Activated T-cell treated with anti-CD3 and anti-CD28 coated beads for 4 hours (primary cell): ENCODE measurements around the gene EHBP1.

Experiments
- DNase-seq: peaks from one replicate; pipeline ENCODE4 v3.0.0-alpha.2; 2020

EHBP1 gene

GRCh38 chr2:62705007-62705829, at the start of gene EHBP1:
TSS of gene EHBP1 (plus strand) at chr2:62705713. CDS start at chr2:62707192, 1,479 bp downstream.
- DNase-seq = peak; percentile 96

- DNase-seq = no peak
Measured at GRCh38 chr2:62657783-62658182, 47.7 kb upstream of the EHBP1 start.

GRCh38 chr2:62658891-62659290, 46.6 kb upstream of the EHBP1 start:
- no peak for DNase-seq

GRCh38 chr2:62660087-62660486, 45.4 kb upstream of the EHBP1 start:
- no peak for DNase-seq

GRCh38 chr2:62660582-62661262, 44.8 kb upstream of the EHBP1 start:
- DNase-seq = no peak

DNA sequence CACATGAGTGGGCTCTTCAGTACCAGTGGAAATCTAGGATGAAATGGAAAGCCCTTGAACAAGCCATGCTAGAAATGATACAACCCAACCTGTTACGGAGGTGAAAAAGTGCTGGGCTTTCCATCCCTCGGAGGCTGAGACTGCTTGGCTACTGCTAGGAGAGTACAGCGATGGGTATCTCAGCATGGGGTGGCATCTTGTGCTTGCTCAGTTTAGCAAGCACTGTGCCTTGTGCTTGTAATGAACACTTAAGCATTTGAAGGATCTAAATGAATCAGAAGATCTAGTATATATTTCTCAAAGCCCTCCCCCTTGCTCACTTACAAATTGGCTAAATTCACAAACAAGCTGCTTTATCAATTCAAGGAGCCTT, 44.3 kb upstream of the EHBP1 start:
- DNase-seq = no peak

DNA sequence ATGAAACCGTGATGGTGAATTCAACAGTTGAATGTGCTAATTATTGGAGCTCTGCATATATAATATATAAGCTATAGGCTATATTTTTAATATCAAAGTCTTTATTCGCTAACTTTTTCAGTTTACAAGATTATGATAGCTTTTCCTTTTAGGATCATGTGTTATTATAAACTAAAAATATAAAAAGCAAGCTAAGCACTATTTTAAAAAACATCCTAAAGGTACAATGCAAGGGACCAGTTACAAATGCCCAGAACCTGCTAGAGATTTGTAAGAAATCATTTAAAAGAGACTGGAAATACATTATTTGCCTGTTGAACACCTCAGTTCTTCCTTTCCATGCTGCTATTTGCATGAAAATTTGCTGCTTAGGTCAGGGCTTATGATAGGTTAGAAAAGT, 43.4 kb upstream of the EHBP1 start:
- no peak for DNase-seq

- no peak for DNase-seq
Measured at GRCh38 chr2:62662554-62662953, 43.0 kb upstream of the EHBP1 start.

DNA sequence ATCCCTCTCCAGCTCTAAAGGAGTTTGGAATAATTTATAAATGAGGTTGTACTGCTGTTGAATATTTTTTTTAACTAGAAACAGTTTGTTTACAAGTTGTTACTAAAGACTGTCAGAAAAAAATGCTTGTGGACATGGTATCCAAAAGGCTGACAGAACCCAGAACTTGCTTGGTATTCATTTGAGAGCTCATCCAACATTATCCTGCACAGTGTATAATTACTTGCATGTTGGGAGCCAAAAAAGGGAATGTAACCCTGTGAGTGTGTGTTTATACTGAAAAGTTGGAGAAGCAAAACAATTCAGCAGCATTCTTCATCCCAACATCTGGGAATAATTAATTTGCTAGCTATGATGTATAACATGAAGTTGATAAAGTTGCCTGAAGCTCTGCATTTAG, 42.1 kb upstream of the EHBP1 start:
- DNase-seq = no peak

DNA sequence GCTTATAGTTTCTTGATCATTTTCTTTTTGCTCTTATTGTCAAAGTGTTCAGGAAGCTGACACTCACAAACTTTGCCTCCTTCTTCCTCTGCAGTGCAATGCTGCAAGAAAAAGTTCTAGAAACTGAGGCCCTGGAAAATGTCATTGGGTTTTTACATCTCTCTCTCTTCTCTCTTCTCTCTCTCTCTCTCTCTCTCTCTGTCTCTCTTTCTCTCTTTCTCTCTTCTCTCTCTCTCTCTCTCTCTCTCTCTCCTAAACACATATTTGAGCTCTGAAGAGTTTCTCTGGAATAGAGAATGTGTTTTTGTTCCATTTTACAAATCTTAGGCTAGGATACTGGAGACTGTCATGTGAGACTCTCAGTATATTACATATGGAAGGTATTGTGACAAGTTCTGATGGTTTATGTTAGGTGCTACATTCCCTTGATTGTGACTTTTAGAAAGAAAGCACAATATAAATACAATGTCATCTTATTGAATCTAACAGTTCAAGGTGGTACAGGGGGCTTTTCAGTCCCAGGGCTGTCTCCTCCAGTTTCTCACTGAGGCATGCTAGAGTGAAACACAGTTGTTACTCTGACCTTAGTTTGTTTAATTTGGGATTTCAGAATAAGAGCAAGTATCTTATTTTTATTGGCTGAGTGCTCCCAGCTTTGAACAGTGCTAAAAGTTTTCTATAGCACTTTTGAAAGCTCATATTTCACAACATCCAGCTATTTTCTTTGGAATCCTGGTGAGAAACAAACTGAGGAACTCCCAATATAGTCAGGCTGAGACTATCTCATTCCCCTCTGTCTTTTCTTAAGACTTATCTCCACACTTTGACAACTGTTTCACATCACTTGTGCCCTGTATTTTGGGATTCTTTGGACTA, 41.4 kb upstream of the EHBP1 start:
- DNase-seq = no peak

DNA sequence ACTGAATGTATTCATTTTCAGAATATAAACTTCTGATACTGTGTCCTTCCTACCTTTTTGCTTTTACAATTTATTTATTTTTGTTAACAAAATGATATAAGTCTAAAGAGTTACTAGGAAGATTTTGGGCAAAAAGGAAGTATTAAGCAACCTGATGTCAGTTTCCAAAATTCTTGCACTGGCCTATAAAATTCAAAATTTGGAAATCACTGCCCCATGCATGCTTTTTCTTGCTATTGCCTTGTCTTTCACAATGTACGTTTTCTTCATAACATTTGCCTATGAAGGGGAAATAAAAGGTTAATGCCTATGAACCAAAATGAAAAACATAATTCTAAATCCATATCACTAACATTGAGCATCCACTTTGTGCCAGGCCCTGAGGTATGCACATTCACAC, 40.1 kb upstream of the EHBP1 start:
- no peak for DNase-seq

DNA sequence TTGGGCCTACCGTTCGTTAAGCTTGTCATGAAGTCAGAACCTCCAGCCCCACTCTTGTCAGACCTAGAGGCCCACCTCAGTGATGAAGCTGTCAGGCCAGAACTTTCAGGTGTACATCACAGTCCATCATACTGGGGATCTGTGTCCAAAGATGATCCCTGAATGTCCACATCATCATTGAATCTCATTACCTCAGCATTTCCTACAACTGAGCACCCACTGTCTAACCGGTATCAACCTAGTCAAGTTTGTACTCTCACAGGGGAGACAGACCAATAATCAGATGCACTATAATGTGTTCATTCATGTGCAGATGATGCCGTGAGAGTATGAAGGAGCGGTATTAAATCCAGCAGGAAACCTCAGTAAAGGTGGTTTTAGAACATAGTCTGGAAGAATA, 36.3 kb upstream of the EHBP1 start:
- DNase-seq = no peak

- DNase-seq = no peak
Measured at GRCh38 chr2:62672601-62673000, 32.9 kb upstream of the EHBP1 start.

DNA sequence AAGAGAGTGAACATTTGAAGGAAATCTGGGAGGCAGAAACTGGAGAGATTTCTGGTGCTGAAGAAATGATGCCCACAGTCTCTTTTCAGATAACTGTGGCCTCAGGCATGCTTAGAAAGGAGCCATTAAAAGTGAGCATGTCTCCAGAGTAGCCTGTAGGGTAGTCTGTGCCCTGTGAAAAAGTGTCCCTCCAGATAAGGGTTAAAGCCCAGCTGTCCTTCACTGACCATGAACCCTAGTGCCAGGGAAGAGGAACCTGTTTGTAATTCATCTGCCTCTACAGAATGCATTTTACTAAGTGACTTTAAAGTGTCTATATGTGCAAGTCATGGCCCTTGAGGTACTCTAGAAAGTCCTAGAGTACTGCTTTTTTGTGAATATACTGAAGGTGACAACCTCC, 30.5 kb upstream of the EHBP1 start:
- DNase-seq = no peak

- DNase-seq = no peak
Measured at GRCh38 chr2:62685256-62685655, 20.3 kb upstream of the EHBP1 start.

GRCh38 chr2:62686012-62686685, 19.4 kb upstream of the EHBP1 start:
- DNase-seq = no peak

GRCh38 chr2:62687636-62688035, 17.9 kb upstream of the EHBP1 start:
- DNase-seq = no peak

- no peak for DNase-seq
Measured at GRCh38 chr2:62688771-62689170, 16.7 kb upstream of the EHBP1 start.

- DNase-seq = no peak
Measured at GRCh38 chr2:62691186-62691585, 14.3 kb upstream of the EHBP1 start.

DNA sequence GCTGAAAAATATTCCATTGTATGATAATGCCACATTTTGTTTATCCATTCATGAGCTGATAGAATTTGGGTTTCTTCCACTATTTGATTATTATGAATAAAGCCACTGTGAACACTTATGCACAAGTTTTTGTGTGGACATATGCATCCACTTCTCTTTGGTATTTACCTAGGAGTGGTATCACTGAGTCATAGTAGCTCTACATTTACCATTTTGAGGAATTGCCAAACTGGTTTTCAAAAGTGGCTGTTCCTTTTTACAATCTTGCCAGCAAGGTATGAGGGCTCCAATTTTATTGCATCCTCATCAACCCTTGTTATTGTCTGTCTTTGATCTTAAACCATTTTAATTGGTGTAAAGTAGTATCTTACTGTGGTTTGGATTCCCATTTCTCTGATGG, 13.3 kb upstream of the EHBP1 start:
- DNase-seq = no peak

DNA sequence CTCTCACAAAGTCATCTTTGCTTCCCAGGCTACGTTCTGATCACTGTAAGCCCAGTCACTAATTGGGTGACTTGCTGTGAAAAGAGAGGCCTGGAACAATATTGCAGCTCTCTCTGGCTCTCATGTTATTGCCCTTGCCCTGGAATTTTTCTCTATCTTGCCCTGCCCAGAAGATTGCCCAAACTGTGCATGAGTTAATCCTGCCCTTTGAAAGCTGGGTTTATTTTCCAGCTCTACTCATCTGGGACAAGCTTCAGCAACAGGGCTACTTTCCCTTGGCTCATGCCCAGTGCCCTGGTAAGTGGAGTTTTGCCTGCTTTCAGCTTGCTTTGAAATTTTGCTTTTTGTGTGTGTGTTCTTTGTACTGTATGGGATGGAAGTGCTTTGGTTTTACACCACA, 6.9 kb upstream of the EHBP1 start:
- DNase-seq = no peak

DNA sequence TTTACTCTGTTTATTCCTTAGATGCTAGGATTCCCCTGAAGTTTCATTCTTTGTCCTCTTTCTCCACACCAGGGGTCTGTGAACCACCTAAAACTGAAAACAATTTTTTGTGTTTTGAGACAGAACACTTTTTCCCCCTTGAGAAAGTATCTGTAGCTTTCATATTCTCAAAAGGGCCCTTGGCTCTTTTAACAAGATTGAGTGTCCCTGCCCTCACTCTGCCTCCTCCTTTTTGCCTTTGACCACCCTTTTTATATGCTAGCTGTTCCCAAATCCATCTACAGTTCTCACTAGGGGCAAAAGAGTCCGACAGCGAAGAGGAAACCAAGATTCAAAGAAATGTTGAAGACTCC, 883 bp upstream of the EHBP1 start:
- no peak for DNase-seq
